Thoracic aorta (tissue), 2 donors: ENCODE measurements around the gene KARS1. TPM values are rescaled to one million over a fixed set of nuclear protein-coding genes. Genes with fewer than 3 reads are reported as not detected.
A peak's percentile ranks its signal among the peaks of the same experiment; 100 is the strongest.

Source experiments
- ATAC-seq: fragments of 150-250 bp; one replicate; pipeline ENCODE4 v1.8.0; 2017; ENCODE audit warnings: low read depth; ENCODE audit not compliant: insufficient number of reproducible peaks, low FRiP score
- DNase-seq: peaks from one replicate; pipeline ENCODE4 v3.0.0-alpha.2; 2020; ENCODE audit warnings: low spot score
- H3K27ac ChIP-seq, 2 donors: fragments of 200-600 bp; sonication (generic); 1 replicate in 1 of 2; 2 replicates in 1 of 2; pipeline ENCODE4 v1.5.1; 2016; ENCODE audit warnings: mild to moderate bottlenecking in 2 of 2, moderate library complexity in 2 of 2
- H3K27me3 ChIP-seq: fragments of 200-600 bp; sonication (generic); replicated peaks from 2 replicates; pipeline ENCODE4 v1.6.0; 2016; ENCODE audit warnings: mild to moderate bottlenecking; ENCODE audit not compliant: insufficient read depth
- H3K36me3 ChIP-seq: fragments of 200-600 bp; sonication (generic); one replicate; pipeline ENCODE4 v1.5.1; 2016
- H3K4me1 ChIP-seq, 2 donors: fragments of 200-600 bp; sonication (generic); 1 replicate in 1 of 2; 2 replicates in 1 of 2; pipeline versions ENCODE4 v1.5.1 to v1.6.0; 2016; ENCODE audit warnings: low read depth in 2 of 2, mild to moderate bottlenecking in 1 of 2; ENCODE audit not compliant: control insufficient read depth in 1 of 2
- H3K4me3 ChIP-seq: fragments of 200-600 bp; sonication (generic); 2 replicates; pipeline ENCODE4 v1.5.1; 2016; ENCODE audit warnings: mild to moderate bottlenecking
- H3K9me3 ChIP-seq: fragments of 200-600 bp; sonication (generic); 2 replicates; pipeline ENCODE4 v1.5.1; 2016
- total RNA-seq, 2 donors: library from RNA; depleted of rRNA; stranded (reverse); fragments of >200 nt; gene quantifications; one replicate each; pipeline versions ENCODE4 v1.1.0 to v1.2.3, GENCODE V29; 2016
- TF ChIP-seq, protein P1 (sequence below): fragments of 200-600 bp; sonication (generic); IDR thresholded peaks from one replicate; pipeline ENCODE4 v1.5.1; 2019; ENCODE audit warnings: antibody characterized with exemption

Gene KARS1
- total RNA-seq, 2 donors from 2014 or later, result 71.5 to 76.1 TPM

DNA sequence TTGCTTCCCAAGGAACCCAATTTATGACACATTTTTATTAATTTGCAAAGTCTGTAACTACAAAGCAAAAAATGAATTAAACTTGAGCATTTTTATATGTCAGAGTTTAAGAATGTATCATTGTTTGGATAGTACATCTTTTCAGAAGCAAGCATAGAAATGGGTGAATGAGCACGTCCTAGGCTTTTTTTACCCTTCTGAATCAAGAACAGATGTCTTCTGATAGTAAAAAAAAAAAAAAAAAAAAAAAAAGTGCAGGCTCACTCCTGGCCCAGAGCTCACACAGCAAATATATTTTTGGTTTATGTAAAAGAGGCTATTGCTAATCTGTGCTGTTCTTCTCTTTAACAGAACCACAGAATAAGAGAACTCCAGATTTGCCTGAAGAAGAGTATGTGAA lies 6.5 kb upstream of the KARS1 start:
- no peak overlapping the region for H3K27ac ChIP-seq
- peaks cover 38% of the 10 kb centered on the region for H3K36me3 ChIP-seq
- ATAC-seq, result no peak
- no peaks in the 10 kb centered on the region for H3K9me3 ChIP-seq
- TF ChIP-seq, protein P1, sequence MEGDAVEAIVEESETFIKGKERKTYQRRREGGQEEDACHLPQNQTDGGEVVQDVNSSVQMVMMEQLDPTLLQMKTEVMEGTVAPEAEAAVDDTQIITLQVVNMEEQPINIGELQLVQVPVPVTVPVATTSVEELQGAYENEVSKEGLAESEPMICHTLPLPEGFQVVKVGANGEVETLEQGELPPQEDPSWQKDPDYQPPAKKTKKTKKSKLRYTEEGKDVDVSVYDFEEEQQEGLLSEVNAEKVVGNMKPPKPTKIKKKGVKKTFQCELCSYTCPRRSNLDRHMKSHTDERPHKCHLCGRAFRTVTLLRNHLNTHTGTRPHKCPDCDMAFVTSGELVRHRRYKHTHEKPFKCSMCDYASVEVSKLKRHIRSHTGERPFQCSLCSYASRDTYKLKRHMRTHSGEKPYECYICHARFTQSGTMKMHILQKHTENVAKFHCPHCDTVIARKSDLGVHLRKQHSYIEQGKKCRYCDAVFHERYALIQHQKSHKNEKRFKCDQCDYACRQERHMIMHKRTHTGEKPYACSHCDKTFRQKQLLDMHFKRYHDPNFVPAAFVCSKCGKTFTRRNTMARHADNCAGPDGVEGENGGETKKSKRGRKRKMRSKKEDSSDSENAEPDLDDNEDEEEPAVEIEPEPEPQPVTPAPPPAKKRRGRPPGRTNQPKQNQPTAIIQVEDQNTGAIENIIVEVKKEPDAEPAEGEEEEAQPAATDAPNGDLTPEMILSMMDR, result no peak
- H3K4me3 ChIP-seq, result no peak overlapping the region
- peaks cover 37 to 40% of the 10 kb centered on the region in 2 donors for H3K4me1 ChIP-seq
- DNase-seq, result no peak
- no peaks in the 10 kb centered on the region for H3K27me3 ChIP-seq

DNA sequence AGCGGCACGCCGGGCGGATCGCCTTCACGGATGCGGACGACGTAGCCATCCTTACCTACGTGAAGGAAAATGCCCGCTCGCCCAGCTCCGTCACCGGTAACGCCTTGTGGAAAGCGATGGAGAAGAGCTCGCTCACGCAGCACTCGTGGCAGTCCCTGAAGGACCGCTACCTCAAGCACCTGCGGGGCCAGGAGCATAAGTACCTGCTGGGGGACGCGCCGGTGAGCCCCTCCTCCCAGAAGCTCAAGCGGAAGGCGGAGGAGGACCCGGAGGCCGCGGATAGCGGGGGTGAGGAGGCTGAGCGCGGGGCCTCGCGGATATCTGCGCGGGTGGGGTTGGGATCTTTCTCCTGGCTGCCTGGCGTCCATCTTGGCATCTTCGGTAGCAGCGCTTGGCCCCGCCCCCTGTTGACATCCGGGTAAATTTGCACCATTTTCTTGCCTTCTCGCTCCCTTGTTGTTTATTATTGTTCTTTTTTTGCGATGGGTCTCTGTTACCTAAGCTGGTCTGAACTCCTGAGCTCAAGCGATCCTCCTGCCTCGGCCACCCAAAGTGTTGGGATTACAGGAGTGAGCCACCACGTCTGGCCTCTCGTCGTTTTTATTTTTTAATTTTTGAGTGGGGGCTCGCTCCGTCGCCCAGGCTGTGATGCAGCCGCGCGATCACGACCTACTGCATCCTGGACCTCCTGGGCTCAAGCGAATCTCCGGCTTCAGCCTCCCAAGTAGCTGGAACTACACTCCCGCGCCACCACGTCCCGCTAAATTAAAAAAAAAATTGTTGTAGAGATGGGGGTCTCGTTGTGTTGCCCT lies 1.0 kb upstream of the KARS1 start:
- no peak for ATAC-seq
- Histone ChIP-seq H3K4me1 (peaks cover 38 to 56% of the 10 kb centered on the region in 2 donors), H3K9me3 (no peaks in the 10 kb centered on the region), H3K36me3 (peaks cover 3% of the 10 kb centered on the region), H3K27me3 (no peaks in the 10 kb centered on the region), H3K4me3 (peak overlapping the region; percentile 91), H3K27ac (peak overlapping the region; percentile 98)
- DNase-seq, result peak; percentile 53
- TF ChIP-seq, protein P1, result no peak

DNA sequence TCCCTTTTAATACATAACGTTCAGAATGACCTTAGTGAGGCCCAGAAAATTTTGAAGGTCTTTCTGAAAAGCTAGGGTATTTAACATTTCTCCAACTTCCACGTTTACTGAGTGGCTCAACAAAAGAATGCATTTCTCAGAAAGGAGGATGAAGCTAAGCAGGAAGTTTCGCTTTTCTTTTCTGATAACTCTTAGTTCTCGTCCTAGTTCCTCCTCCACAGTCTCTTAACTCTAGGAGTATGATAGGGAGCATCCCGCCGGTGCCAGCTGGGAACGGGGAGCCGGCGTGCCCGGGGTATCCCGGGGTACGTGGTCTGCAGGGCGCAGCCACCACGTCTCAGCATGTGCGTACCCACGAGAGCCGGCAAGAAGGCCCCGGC lies 363 bp downstream of the KARS1 start:
- TF ChIP-seq, protein P1, result no peak

DNA sequence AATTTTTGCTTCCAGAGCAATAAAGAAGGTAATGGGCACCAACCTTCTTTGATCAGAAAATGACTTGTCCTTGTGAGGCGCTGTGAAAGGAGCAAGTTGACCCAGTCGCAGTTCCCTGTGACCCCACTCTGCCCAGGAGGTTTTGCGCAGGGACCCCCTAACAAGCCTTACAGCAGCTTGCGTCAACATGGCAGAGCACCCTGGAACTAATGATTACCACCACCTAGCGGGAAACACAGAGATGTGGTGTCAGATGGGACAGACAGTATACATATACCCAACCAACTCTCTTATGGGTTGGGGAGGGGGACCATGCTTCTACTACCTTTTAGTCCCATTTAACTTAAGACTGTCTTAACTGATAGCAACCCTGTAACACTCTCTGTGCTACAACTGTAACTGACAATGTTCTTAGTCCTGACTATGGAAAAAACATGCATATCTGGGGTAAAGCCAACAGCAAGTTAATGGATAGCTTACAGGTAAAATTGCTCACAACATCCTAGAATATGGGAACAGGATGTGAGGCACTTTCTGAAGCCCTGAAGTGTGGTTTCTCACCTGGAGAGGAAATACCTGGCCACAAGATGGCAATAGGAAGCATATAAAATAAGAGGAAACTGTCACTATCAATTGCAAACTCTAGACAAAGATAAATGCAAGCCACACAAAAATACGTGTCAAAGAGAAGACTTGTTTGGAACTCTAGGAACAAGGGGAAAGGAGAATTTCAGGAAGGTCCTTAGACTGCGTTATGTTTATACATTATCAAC lies 3.0 kb downstream of the KARS1 start:
- DNase-seq (no peak), ATAC-seq (no peak)
- no peak overlapping the region for H3K27ac ChIP-seq
- TF ChIP-seq, protein P1, result no peak
- H3K9me3 ChIP-seq, result no peaks in the 10 kb centered on the region
- no peak overlapping the region for H3K4me3 ChIP-seq
- peaks cover 25% of the 10 kb centered on the region for H3K36me3 ChIP-seq
- no peaks in the 10 kb centered on the region for H3K27me3 ChIP-seq
- H3K4me1 ChIP-seq, result peaks cover 7 to 19% of the 10 kb centered on the region in 2 donors

More for the DNA sequence above, 363 bp downstream of the KARS1 start:
- no peak for ATAC-seq
- DNase-seq, result no peak
- Histone ChIP-seq H3K27me3 (no peaks in the 10 kb centered on the region), H3K4me3 (peak overlapping the region; percentile 91), H3K27ac (peak overlapping the region; percentile 98), H3K4me1 (peaks cover 25 to 44% of the 10 kb centered on the region in 2 donors), H3K9me3 (no peaks in the 10 kb centered on the region), H3K36me3 (peaks cover 4% of the 10 kb centered on the region)

DNA sequence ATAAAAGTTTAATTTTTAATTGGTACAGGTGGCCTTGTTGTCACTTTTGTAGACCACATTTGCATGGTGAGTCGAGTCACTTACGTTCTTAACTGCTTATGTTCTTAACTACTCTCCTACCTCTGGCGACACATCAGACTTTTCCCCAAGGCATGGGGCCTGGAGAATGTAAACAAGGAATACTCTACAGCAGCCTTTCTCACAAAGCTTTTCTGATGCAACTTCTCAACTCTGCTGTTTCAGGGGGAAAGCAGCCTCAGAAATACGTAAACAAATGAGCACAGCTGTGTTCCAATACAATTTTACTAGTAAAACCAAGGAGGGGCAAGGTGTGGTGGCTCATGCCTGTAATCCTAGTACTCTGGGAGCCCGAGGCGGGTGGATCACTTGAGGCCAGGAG lies 6.9 kb downstream of the KARS1 start:
- DNase-seq, result no peak
- TF ChIP-seq, protein P1, result no peak
- Histone ChIP-seq H3K27me3 (no peaks in the 10 kb centered on the region), H3K36me3 (peaks cover 52% of the 10 kb centered on the region), H3K27ac (no peak overlapping the region), H3K4me1 (peaks cover 0 to 6% of the 10 kb centered on the region in 2 donors), H3K9me3 (no peaks in the 10 kb centered on the region), H3K4me3 (no peak overlapping the region)
- ATAC-seq, result no peak
